Middle frontal gyrus (tissue), 1 donor: Measurements from ENCODE around the gene PKP1.

Experiments used
- DNase-seq: peaks from one replicate; pipeline ENCODE4 v3.0.0-alpha.2; 2015; ENCODE audit warnings: low spot score; ENCODE audit errors: extremely low spot score

The PKP1 gene

DNA sequence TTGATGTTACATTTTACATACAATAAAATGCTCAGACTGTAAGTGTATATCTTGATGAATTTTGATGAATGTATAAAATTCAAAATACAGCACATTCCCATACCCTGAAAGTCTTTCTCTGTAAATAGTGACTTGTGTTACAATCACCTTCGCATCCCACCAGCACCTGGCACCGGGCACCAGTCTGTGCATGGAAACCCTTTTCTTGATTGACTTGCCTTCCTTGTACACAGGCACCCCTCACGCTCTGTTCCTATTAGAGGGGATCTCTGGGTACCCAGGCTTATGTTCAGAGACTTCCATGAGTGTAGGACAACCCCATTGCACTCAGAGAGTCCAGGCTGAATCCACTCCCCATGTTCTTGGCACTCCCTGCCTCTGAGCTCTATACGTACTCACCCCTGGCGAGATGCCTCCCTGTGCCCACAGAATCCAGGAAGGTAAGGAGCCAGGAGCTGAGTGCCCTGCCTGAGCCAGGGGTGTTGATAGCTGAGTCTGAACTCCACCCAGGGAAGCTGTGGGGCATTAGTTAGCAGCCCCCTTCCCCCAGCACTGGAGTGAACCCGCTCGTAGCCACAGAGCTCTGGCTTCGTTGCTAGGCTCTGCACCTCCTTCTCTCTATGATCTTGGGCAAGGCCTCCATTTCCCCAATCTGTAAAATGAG is 22.5 kb upstream of the PKP1 start:
- DNase-seq = no peak

- no peak for DNase-seq
Measured at GRCh38 chr1:201261771-201262547, 21.3 kb upstream of the PKP1 start.

DNA sequence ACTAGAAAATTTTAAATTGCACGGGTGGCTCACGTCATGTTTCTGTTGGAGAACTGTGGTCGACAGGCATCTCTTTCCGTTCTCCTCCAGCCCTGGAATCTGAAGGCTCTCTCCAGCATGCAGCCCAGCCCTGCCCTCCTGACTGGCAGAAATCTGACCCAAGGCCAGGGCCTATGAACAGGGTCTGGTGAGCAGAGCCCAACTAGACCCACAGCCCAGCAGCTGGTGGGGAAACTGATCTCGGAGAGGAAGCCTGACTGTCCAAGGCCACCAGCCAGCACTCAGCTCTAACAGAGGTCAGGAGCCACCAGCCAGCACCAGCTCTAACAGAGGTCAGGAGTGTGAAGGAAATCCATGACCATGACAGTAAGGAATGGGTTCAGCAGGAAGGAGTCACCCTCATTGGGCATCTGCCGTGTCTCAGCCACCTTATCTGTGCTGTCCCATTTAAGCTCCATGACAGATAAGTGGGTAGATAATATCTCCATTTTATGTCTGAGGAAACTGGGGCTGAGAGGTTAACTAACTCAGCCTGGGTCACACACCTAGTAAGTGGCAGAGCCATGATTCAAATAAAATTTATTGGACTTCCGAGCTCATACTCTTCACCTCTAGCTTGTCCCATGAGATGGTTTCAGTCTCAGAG is 20.2 kb upstream of the PKP1 start:
- no peak for DNase-seq

DNA sequence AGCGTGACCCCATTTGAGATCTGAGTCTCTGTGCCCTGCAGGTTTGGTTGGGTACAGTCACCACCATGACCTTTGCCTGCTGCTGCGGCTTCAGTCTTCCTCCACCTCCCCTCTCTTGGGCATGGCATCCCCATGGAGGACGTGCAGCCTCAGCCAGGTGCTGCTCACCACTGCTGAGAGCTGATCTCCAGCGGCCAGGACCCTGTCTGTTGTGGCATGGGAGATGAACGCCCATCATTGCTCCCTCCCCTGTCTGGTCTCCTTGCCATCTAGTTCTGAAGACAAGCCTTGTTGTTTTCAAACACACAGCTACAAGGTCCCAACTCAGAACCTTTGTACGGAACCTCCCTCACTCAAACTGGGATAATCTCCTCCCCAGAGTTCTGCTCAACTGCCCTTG is 19.2 kb upstream of the PKP1 start:
- DNase-seq = no peak

GRCh38 chr1:201264554-201264953 is 18.8 kb upstream of the PKP1 start:
- no peak for DNase-seq

- DNase-seq = no peak
Measured at GRCh38 chr1:201265756-201266155, 17.6 kb upstream of the PKP1 start.

GRCh38 chr1:201266276-201266675 is 17.0 kb upstream of the PKP1 start:
- no peak for DNase-seq

- DNase-seq = no peak
Measured at GRCh38 chr1:201266774-201267173, 16.5 kb upstream of the PKP1 start.

- no peak for DNase-seq
Measured at GRCh38 chr1:201267481-201268229, 15.7 kb upstream of the PKP1 start.

DNA sequence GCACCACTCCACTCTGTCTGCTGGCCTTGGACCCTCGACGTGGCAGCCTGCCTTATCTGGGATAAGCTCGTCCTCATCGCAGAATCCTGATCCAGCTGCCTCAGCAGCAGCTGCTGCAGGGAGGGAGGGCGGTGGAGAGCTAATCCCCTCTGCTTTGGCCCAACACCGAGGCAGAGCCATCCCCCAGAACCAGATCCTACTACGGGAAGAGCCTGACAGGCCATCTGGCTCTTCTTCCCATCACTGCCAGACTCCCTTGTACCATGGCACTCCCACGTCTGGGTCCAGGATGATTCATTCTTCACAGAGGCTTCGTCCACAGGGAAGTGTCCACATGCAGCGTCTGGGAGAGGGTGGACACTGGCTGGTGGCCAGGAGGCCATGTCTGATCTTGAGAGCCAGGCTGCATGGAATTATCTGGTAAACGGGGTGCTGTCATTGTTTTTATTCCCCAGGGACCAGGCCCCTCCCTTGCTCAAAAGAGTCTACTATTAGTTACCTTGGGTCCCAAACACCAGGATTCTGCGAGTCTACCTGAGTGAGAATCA is 14.6 kb upstream of the PKP1 start:
- no peak for DNase-seq

- DNase-seq = no peak
Measured at GRCh38 chr1:201269281-201269680, 14.0 kb upstream of the PKP1 start.

DNA sequence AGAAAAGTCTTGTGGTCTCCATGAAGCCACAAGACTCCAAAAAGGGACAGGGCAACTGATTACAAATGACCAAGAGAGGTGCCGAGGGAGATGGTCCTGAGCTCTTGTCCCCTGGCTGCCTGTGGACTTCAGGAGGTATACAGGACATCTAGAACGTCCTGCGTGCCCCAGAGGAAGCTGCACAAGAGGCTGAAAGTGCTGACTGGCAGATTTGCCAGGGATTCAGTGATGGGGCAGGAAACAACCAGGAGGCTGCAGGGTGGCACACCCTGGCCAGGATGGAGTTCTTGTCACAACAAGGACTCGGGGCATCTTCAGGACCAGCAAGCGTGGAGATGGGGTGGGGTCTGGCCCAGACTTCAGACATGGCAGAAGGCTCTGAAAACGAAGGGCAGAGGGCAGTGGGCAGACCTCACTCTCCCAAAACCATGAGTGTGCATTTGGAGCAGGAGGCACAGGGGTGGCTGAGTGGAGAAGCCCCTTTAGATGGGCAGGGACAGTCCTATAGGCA is 13.4 kb upstream of the PKP1 start:
- no peak for DNase-seq

- no peak for DNase-seq
Measured at GRCh38 chr1:201270616-201271390, 12.5 kb upstream of the PKP1 start.

DNA sequence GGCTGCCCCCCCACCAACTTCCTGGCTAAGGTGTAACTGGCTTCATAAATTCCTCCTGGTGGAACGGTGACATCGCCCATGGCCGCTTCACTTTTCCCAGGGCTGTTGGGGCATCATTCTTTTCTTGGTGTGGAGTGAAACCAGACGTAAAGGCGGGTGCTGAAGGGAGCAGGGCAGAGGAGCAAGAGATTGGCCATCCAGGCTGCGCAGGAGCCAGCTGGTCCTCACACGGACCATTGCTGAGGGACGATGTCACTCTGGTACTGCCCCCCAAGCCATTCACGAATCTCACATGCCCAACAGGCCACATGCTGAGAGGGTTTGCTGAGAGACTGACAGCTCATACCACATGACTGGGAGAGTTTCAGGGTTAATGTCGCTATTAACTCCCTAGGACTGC is 10.5 kb upstream of the PKP1 start:
- DNase-seq = no peak

- DNase-seq = no peak
Measured at GRCh38 chr1:201274616-201275252, 8.6 kb upstream of the PKP1 start.

DNA sequence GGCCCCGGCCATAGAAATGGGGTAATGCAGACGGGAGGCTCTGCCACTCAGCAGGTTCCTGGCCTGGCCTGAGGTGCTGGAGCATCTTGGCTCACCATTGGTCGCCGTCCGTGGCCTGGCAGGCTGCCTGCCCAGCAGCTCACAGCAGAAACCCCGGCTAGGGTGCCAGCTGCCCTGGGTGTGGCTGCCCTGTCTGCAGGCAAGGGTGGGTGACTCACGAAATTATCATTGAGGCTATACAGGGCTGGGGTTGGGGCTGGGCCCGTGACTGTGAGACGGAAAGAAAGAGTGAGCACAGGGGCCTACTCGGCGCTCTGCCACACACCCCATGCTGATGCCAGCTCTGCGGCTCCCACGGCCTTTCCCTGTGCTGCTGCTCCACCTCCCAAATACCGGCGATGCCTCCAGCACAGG is 8.0 kb upstream of the PKP1 start:
- no peak for DNase-seq

- no peak for DNase-seq
Measured at GRCh38 chr1:201276891-201277290, 6.4 kb upstream of the PKP1 start.

DNA sequence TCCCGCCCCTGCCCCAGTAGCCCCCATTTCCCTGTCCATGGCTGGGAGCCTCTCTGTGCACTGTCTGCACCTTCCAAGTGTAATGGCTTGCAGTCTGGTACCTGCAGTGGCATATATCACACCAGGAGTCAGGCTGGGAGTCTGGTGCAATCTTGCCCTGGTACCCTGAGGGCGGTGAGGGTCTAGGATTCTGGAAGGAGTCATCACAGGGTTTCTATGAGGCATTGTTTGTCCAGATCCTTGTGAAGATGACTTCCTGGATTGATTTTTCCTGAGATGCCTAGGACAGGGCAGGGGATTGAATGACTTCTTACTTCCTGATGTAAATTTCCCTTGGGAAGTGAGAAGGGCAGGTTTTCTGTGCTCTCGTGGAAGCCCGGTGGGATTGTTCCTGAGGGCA is 5.9 kb upstream of the PKP1 start:
- DNase-seq = no peak

GRCh38 chr1:201279313-201279712 is 4.0 kb upstream of the PKP1 start:
- no peak for DNase-seq

GRCh38 chr1:201280884-201281283 is 2.4 kb upstream of the PKP1 start:
- no peak for DNase-seq
